ENCODE data around the gene WDR38. TPM values are rescaled to one million over a fixed set of nuclear protein-coding genes. Genes with fewer than 3 reads are reported as not detected.

WDR38 gene
- total and polyA plus RNA-seq, 9 of the 15 experiments (the other 6 are each of a cell fraction or from before 2014, with no cell fraction given) = not detected

DNA sequence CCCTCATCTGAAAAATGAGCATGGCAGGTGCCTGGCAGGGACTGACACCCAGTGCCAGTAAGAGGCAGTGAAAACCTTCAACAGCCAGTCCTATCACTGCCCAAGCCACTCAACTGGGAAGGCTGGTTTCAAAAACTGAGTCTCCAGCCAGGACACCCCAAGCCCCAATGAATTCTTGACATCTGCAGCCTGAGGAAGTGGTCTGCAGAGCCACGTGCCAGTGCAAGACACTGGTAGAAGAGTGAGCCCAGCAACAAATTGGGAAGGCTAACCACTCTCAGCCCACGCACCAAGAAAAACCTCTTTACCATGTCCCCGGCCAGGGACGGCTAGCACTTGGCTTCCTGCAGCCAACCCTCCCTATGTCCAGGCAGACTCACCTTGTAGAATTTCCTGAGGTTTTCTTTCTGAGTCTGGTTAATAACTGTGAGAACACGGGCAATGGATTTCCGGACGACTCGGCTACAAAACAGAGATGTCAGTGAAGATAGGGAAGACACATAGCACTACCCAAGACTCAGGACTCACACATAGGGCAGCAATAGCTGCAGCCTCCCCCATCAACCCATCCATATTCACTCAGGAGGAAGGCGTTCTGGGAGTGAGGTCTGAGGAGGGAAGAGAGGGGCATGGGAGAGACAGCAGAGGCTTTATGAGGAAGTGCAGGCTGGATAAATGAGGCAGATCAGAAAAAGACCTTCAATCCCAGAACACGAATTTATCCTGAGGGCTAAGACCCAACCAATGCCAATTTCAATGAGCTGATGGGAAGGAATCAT, 6.7 kb downstream of the WDR38 start (continued):
- TF ChIP-seq ZNF518B (CRISPR knock-in tag; IDR thresholded peaks at IDR 0.05) (no peak), HNRNPL (IDR thresholded peaks at IDR 0.05; ENCODE audit: low read depth, low read length) (no peak), ATF2 (CRISPR knock-in tag; IDR thresholded peaks at IDR 0.05) (no peak), ZNF778 (CRISPR knock-in tag; IDR thresholded peaks at IDR 0.05) (no peak), XRCC5 (IDR thresholded peaks at IDR 0.05; ENCODE audit: low read depth, low read length) (no peak), DACH1 (IDR thresholded peaks at IDR 0.05; ENCODE audit: partially characterized antibody) (no peak), TAF7 (tag; IDR thresholded peaks at IDR 0.05) (no peak), POLR2AphosphoS2 (IDR thresholded peaks at IDR 0.05; ENCODE audit: low read length) (0 out of 2 replicates have a peak, but pooled peaks have one; percentile 20), SUPT5H (IDR thresholded peaks at IDR 0.05) (0 out of 2 replicates have a peak, but pooled peaks have one; percentile 40), ARID2 (IDR thresholded peaks at IDR 0.05) (no peak), PATZ1 (CRISPR knock-in tag; IDR thresholded peaks at IDR 0.05; ENCODE audit: borderline replicate concordance) (no peak), ETV5 (CRISPR knock-in tag; IDR thresholded peaks at IDR 0.05; ENCODE audit: low read depth) (no peak), ZNF444 (CRISPR knock-in tag; IDR thresholded peaks at IDR 0.05) (no peak), SP1 (CRISPR knock-in tag; IDR thresholded peaks at IDR 0.05) (peak; percentile 65; the same call in 1 of the 2 replicates), NFRKB (IDR thresholded peaks at IDR 0.05; ENCODE audit: low read depth) (no peak), POU5F1 (IDR thresholded peaks at IDR 0.05; ENCODE audit: borderline replicate concordance, low read depth, low read length, partially characterized antibody) (no peak)
- TF ChIP-seq, protein P1, sequence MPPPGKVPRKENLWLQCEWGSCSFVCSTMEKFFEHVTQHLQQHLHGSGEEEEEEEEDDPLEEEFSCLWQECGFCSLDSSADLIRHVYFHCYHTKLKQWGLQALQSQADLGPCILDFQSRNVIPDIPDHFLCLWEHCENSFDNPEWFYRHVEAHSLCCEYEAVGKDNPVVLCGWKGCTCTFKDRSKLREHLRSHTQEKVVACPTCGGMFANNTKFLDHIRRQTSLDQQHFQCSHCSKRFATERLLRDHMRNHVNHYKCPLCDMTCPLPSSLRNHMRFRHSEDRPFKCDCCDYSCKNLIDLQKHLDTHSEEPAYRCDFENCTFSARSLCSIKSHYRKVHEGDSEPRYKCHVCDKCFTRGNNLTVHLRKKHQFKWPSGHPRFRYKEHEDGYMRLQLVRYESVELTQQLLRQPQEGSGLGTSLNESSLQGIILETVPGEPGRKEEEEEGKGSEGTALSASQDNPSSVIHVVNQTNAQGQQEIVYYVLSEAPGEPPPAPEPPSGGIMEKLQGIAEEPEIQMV (tag; conservative IDR thresholded peaks at IDR 0.05; ENCODE audit: low read depth) = no peak

Data from K562 (cell line).